WERI-Rb-1 (cell line): ENCODE results near the gene IRS1.

Experiments used
- DNase-seq: peaks from one replicate; pipeline ENCODE4 v3.0.0-alpha.2; 2020
- H3K27ac ChIP-seq: fragments of 250-450 bp; sonication (Bioruptor Pico); 2 replicates; pipeline ENCODE4 v1.5.1; 2020; ENCODE audit warnings: mild to moderate bottlenecking, moderate library complexity
- H3K27me3 ChIP-seq: fragments of 250-450 bp; sonication (Bioruptor Pico); 2 replicates; pipeline ENCODE4 v1.5.1; 2021; ENCODE audit warnings: mild to moderate bottlenecking, low read depth, moderate library complexity; ENCODE audit not compliant: insufficient read depth, severe bottlenecking
- H3K36me3 ChIP-seq: fragments of 250-450 bp; sonication (Bioruptor Pico); 2 replicates; pipeline ENCODE4 v1.5.1; 2020; ENCODE audit warnings: mild to moderate bottlenecking, moderate library complexity
- H3K4me3 ChIP-seq: 2 replicates; pipeline ENCODE4 v1.5.1; 2011; ENCODE audit warnings: low read depth, mild to moderate bottlenecking, control low read depth, low read length
- H3K9me3 ChIP-seq: fragments of 250-450 bp; sonication (Bioruptor Pico); 2 replicates; pipeline ENCODE4 v1.5.1; 2021; ENCODE audit warnings: mild to moderate bottlenecking, moderate library complexity; ENCODE audit not compliant: severe bottlenecking
- CTCF ChIP-seq: IDR thresholded peaks from 2 replicates; pipeline ENCODE4 v1.5.1; 2011; ENCODE audit warnings: low read depth, mild to moderate bottlenecking, control low read depth, inconsistent platforms, low read length

IRS1 gene

GRCh38 chr2:226752887-226753286, 46.7 kb downstream of the IRS1 start:
- Histone ChIP-seq H3K27ac (no peak overlapping the region), H3K36me3 (no peaks in the 10 kb centered on the region), H3K27me3 (no peaks in the 10 kb centered on the region), H3K9me3 (no peaks in the 10 kb centered on the region), H3K4me3 (no peak overlapping the region)
- DNase-seq = no peak
- no peak for TF ChIP-seq CTCF

- DNase-seq = no peak
- H3K27ac ChIP-seq = no peak overlapping the region
- H3K4me3 ChIP-seq = no peak overlapping the region
- H3K27me3 ChIP-seq = no peaks in the 10 kb centered on the region
- H3K36me3 ChIP-seq = no peaks in the 10 kb centered on the region
- H3K9me3 ChIP-seq = no peaks in the 10 kb centered on the region
- TF ChIP-seq CTCF = no peak
These were observed 52.3 kb downstream of the IRS1 start for GRCh38 chr2:226747288-226747687.

GRCh38 chr2:226746196-226746800, 53.3 kb downstream of the IRS1 start:
- H3K27ac ChIP-seq = no peak overlapping the region
- no peaks in the 10 kb centered on the region for H3K9me3 ChIP-seq
- no peak overlapping the region for H3K4me3 ChIP-seq
- no peak for TF ChIP-seq CTCF
- DNase-seq = no peak
- H3K36me3 ChIP-seq = no peaks in the 10 kb centered on the region
- H3K27me3 ChIP-seq = no peaks in the 10 kb centered on the region

GRCh38 chr2:226743915-226744314, 55.7 kb downstream of the IRS1 start:
- H3K36me3 ChIP-seq = no peaks in the 10 kb centered on the region
- H3K9me3 ChIP-seq = no peaks in the 10 kb centered on the region
- TF ChIP-seq CTCF = no peak
- no peaks in the 10 kb centered on the region for H3K27me3 ChIP-seq
- no peak for DNase-seq
- no peak overlapping the region for H3K4me3 ChIP-seq
- H3K27ac ChIP-seq = no peak overlapping the region

GRCh38 chr2:226742347-226742746, 57.3 kb downstream of the IRS1 start:
- Histone ChIP-seq H3K27me3 (no peaks in the 10 kb centered on the region), H3K4me3 (no peak overlapping the region), H3K27ac (no peak overlapping the region), H3K36me3 (no peaks in the 10 kb centered on the region), H3K9me3 (no peaks in the 10 kb centered on the region)
- no peak for TF ChIP-seq CTCF
- no peak for DNase-seq

GRCh38 chr2:226740039-226740648, 59.5 kb downstream of the IRS1 start:
- Histone ChIP-seq H3K4me3 (no peak overlapping the region), H3K36me3 (no peaks in the 10 kb centered on the region), H3K27ac (no peak overlapping the region), H3K27me3 (no peaks in the 10 kb centered on the region), H3K9me3 (no peaks in the 10 kb centered on the region)
- no peak for DNase-seq
- no peak for TF ChIP-seq CTCF
